ENCODE data around the gene MEIS2.

The MEIS2 gene

DNA sequence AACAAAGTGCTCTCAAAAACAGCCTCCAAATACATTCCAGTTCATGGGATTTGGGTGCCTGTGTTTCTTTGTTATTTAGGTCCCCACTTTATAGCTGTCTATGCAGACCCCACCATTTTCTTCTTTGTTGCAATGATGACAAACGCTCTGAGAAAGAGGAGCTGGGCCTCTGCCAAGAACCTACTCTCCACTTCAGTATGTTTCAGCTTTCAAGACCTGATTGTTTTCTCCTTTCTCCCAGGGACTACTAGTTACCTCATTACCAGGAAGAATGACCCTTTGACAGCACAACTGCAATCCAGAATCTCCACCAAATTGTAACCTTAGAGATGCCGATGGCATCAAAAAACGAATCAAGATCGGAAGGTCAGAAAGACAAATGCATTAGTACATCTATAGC lies 236.8 kb downstream of the MEIS2 start:
- DNase-seq = no peak

- no peak for DNase-seq
Measured at GRCh38 chr15:36860792-36861191, 239.6 kb downstream of the MEIS2 start.

- no peak for DNase-seq
Measured at GRCh38 chr15:36858423-36858822, 241.9 kb downstream of the MEIS2 start.

- DNase-seq = no peak
Measured at GRCh38 chr15:36856339-36856973, 243.9 kb downstream of the MEIS2 start.

GRCh38 chr15:36850864-36851263 lies 249.5 kb downstream of the MEIS2 start:
- DNase-seq = no peak

- DNase-seq = no peak
Measured at GRCh38 chr15:36845270-36845669, 255.1 kb downstream of the MEIS2 start.

- no peak for DNase-seq
Measured at GRCh38 chr15:36844534-36844998, 255.8 kb downstream of the MEIS2 start.

DNA sequence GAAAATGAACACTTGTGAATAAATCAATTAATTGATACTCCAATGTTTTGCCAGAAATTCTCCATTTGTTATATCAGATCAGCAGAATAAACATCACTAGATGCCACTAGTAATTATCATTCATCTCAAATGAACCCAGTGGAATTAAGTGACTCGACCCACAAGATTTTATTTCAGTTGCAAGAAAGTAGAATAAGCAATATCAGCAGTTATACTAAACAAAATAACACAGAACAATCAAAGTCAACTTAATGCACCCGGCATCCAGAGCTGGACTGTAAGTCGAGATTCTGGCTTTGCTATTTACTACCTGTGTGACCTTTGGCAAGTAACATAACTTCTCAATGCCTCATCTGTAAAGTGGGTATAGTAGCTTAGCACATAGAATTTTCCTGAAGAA lies 256.5 kb downstream of the MEIS2 start:
- DNase-seq = no peak

DNA sequence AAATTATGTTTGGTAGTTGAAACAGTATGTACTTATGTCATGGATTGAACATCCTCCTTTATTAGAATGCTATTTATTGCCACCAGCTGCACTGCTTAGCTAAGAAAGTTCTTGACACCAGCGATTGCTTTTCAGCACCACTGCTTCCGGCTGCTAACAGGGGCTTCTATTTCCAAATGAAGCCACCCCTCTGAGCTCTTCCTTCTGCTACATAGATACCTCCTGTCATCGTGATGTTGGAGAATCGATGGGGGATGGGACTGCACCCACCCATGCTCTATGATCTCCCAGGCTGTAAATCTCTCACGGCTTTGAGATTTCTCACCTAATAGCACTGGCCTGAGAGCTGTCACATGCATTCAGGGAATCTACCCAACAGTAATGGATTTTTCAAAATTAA lies 259.2 kb downstream of the MEIS2 start:
- DNase-seq = no peak
